Measurements from ENCODE around the gene TCEANC.
"Not testable (repeated sequence)": the region's sequence is repeated elsewhere in the genome, so short reads cannot be mapped to it uniquely, and the experiment has no call there.

Gene TCEANC

DNA sequence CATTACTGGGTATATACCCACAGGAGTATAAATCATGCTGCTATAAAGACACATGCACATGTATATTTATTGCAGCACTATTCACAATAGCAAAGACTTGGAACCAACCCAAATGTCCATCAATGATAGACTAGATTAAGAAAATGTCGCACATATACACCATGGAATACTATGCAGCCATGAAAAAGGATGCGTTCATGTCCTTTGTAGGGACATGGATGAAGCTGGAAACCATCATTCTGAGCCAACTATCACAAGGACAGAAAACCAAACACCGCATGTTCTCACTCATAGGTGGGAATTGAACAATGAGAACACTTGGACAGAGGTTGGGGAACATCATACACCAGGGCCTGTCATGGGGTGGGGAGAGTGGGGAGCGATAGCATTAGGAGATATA lies 26.8 kb downstream of the TCEANC start:
- not testable (repeated sequence) for H3K4me1 ChIP-seq (ENCODE audit: control insufficient read depth in 1 of 2, insufficient read depth in 2 of 2, low read length in 2 of 2); H3K27ac ChIP-seq (ENCODE audit: low read length); H3K36me3 ChIP-seq (ENCODE audit: control insufficient read depth in 1 of 2, insufficient read depth in 2 of 2, low read length in 2 of 2); H3K4me3 ChIP-seq (ENCODE audit: low read depth in 1 of 2, low read length in 2 of 2); H3K9me3 ChIP-seq (ENCODE audit: control insufficient read depth in 1 of 2, low read length in 2 of 2); H3K27me3 ChIP-seq (ENCODE audit: low read depth, low read length)

DNA sequence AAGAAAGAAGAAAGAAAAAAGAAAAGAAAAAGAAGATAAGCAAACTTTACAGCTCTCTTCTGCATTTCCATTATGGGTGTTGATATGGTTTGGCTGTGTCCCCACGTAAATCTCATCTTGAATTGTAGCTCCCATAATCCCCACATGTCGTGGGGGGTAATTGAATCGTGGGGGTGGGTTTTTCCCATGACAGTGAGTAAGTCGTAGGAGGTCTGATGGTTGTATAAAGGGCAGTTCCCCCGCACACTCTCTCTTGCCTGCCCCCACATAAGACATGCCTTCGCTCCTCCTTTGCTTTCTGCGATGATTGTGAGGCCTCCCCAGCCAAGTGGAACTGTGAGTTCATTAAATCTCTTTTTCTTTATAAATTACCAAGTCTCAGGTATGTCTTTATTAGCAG lies 28.7 kb downstream of the TCEANC start:
- no peak overlapping the region for H3K27ac ChIP-seq (ENCODE audit: low read length)

GRCh38 chrX:13684361-13684760 lies 31.4 kb downstream of the TCEANC start:
- Histone ChIP-seq H3K27me3 (ENCODE audit: low read depth, low read length) (no peaks in the 10 kb centered on the region), H3K4me3 (ENCODE audit: low read depth in 1 of 2, low read length in 2 of 2) (no peak overlapping the region), H3K27ac (ENCODE audit: low read length) (no peak overlapping the region), H3K9me3 (ENCODE audit: control insufficient read depth in 1 of 2, low read length in 2 of 2) (no peaks in the 10 kb centered on the region), H3K4me1 (ENCODE audit: control insufficient read depth in 1 of 2, insufficient read depth in 2 of 2, low read length in 2 of 2) (peaks cover 0 to 3% of the 10 kb centered on the region in 2 donors), H3K36me3 (ENCODE audit: control insufficient read depth in 1 of 2, insufficient read depth in 2 of 2, low read length in 2 of 2) (no peaks in the 10 kb centered on the region)

More for the DNA sequence above, 28.7 kb downstream of the TCEANC start:
- H3K36me3 ChIP-seq (ENCODE audit: control insufficient read depth in 1 of 2, insufficient read depth in 2 of 2, low read length in 2 of 2) = no peaks in the 10 kb centered on the region
- H3K4me1 ChIP-seq (ENCODE audit: control insufficient read depth in 1 of 2, insufficient read depth in 2 of 2, low read length in 2 of 2) = no peaks in the 10 kb centered on the region
- no peaks in the 10 kb centered on the region for H3K9me3 ChIP-seq (ENCODE audit: control insufficient read depth in 1 of 2, low read length in 2 of 2)
- no peaks in the 10 kb centered on the region for H3K27me3 ChIP-seq (ENCODE audit: low read depth, low read length)
- no peak overlapping the region for H3K4me3 ChIP-seq (ENCODE audit: low read depth in 1 of 2, low read length in 2 of 2)

DNA sequence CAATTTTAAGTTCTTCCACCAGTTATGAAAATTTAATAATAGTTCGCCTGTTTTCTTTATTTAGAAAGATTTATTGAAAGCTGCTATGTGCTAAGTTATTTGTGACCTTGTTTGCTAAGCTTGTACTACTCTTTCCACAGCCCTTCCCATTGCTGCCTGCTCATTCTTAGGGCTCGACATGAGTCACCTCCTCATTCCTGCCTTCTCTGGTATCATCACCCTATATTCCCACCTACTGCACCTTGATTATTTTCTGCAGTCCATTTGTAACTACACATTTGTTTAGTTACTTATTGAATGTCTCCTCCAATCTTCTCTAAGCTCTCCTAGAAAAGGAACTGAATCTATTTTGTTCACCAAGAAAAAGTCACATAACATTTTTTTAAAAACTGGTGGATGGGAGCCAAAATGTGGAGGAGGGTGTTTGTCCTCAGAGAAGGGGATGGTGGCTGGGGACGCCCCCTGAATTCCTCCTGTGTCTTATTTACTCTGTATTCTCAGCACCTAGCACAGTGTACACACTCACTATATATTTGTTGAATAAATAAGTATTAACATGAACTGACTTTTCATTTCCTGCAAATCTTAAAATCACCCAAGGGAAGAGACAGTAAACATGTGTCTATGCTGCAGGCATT lies 32.3 kb downstream of the TCEANC start:
- H3K27me3 ChIP-seq (ENCODE audit: low read depth, low read length) = no peaks in the 10 kb centered on the region
- peaks cover 0 to 3% of the 10 kb centered on the region in 2 donors for H3K4me1 ChIP-seq (ENCODE audit: control insufficient read depth in 1 of 2, insufficient read depth in 2 of 2, low read length in 2 of 2)
- no peak overlapping the region for H3K27ac ChIP-seq (ENCODE audit: low read length)
- H3K9me3 ChIP-seq (ENCODE audit: control insufficient read depth in 1 of 2, low read length in 2 of 2) = no peaks in the 10 kb centered on the region
- no peaks in the 10 kb centered on the region for H3K36me3 ChIP-seq (ENCODE audit: control insufficient read depth in 1 of 2, insufficient read depth in 2 of 2, low read length in 2 of 2)
- no peak overlapping the region for H3K4me3 ChIP-seq (ENCODE audit: low read depth in 1 of 2, low read length in 2 of 2)

DNA sequence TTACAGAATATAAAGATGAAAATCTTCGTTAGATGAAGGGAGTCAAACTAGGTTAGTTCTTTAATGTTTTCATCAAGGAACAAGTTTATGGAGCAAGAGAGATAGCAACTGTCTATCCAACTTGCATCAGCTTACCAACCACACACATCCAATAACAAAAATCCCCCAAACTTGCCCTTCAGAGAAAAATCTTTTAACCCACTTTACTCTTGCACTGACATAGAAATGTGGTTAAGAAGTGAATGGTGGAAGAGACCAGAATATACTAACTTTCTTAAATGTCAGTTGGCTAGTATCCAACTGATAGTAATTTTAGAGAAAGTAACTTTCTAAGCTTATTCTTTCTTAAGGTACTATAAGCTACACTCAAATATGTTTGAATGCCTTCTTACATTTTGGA lies 34.3 kb downstream of the TCEANC start:
- H3K27me3 ChIP-seq (ENCODE audit: low read depth, low read length) = no peaks in the 10 kb centered on the region
- H3K4me1 ChIP-seq (ENCODE audit: control insufficient read depth in 1 of 2, insufficient read depth in 2 of 2, low read length in 2 of 2) = peaks cover 0 to 10% of the 10 kb centered on the region in 2 donors
- no peaks in the 10 kb centered on the region for H3K36me3 ChIP-seq (ENCODE audit: control insufficient read depth in 1 of 2, insufficient read depth in 2 of 2, low read length in 2 of 2)
- no peak overlapping the region for H3K27ac ChIP-seq (ENCODE audit: low read length)
- H3K9me3 ChIP-seq (ENCODE audit: control insufficient read depth in 1 of 2, low read length in 2 of 2) = no peaks in the 10 kb centered on the region
- H3K4me3 ChIP-seq (ENCODE audit: low read depth in 1 of 2, low read length in 2 of 2) = no peak overlapping the region

DNA sequence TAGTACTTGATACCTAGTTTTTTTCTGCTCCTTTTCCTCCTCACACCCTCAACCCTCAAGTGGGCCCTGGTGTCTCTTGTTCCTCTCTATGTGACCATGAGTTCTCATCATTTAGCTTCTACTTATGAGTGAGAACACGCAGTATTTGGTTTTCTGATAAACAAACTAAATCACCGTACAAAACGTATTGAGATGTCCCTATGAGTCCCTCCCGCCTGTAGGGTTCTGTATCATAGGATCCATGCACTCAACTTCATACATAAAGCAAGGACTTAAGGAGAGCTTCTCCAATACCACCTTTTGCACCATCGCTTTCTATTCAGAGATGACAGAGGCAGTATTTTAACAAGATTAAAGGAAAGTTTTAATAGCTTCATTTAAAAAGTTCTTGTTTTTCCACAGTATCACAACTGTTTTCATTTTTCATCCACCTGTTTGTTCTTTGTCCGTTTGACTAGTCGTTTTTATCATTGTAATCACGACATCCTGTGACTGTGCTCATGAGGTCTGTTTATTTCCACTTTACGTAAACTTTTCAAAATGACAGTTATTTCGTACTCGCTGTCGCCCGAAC lies 35.5 kb downstream of the TCEANC start:
- H3K27ac ChIP-seq (ENCODE audit: low read length) = peak overlapping the region; percentile 96
- no peaks in the 10 kb centered on the region for H3K27me3 ChIP-seq (ENCODE audit: low read depth, low read length)
- H3K4me1 ChIP-seq (ENCODE audit: control insufficient read depth in 1 of 2, insufficient read depth in 2 of 2, low read length in 2 of 2) = peaks cover 0 to 21% of the 10 kb centered on the region in 2 donors
- H3K36me3 ChIP-seq (ENCODE audit: control insufficient read depth in 1 of 2, insufficient read depth in 2 of 2, low read length in 2 of 2) = no peaks in the 10 kb centered on the region
- H3K4me3 ChIP-seq (ENCODE audit: low read depth in 1 of 2, low read length in 2 of 2) = peak overlapping the region; percentile 60 to 62
- no peaks in the 10 kb centered on the region for H3K9me3 ChIP-seq (ENCODE audit: control insufficient read depth in 1 of 2, low read length in 2 of 2)

- Histone ChIP-seq H3K27ac (ENCODE audit: low read length) (peak within 1 kb of the TSS; percentile 96), H3K9me3 (ENCODE audit: control insufficient read depth in 1 of 2, low read length in 2 of 2) (no peaks in the 10 kb centered on the region), H3K36me3 (ENCODE audit: control insufficient read depth in 1 of 2, insufficient read depth in 2 of 2, low read length in 2 of 2) (no peaks in the 10 kb centered on the region), H3K27me3 (ENCODE audit: low read depth, low read length) (no peaks in the 10 kb centered on the region), H3K4me1 (ENCODE audit: control insufficient read depth in 1 of 2, insufficient read depth in 2 of 2, low read length in 2 of 2) (peaks cover 2 to 22% of the 10 kb centered on the region in 2 donors), H3K4me3 (ENCODE audit: low read depth in 1 of 2, low read length in 2 of 2) (peak within 1 kb of the TSS; percentile 60 to 91)
Observed at GRCh38 chrX:13688958-13689740, 36.2 kb downstream of the TCEANC start, which contains the start of gene RAB9A. RAB9A (plus strand) TSS chrX:13689128; CDS start chrX:13708747, 19,619 bp downstream.

- no peaks in the 10 kb centered on the region for H3K9me3 ChIP-seq (ENCODE audit: control insufficient read depth in 1 of 2, low read length in 2 of 2)
- H3K36me3 ChIP-seq (ENCODE audit: control insufficient read depth in 1 of 2, insufficient read depth in 2 of 2, low read length in 2 of 2) = no peaks in the 10 kb centered on the region
- H3K27ac ChIP-seq (ENCODE audit: low read length) = peak overlapping the region; percentile 96
- H3K4me3 ChIP-seq (ENCODE audit: low read depth in 1 of 2, low read length in 2 of 2) = peak overlapping the region; percentile 60 to 91
- H3K27me3 ChIP-seq (ENCODE audit: low read depth, low read length) = no peaks in the 10 kb centered on the region
- peaks cover 5 to 29% of the 10 kb centered on the region in 2 donors for H3K4me1 ChIP-seq (ENCODE audit: control insufficient read depth in 1 of 2, insufficient read depth in 2 of 2, low read length in 2 of 2)
Observed at GRCh38 chrX:13689741-13690211, 36.8 kb downstream of the TCEANC start.

DNA sequence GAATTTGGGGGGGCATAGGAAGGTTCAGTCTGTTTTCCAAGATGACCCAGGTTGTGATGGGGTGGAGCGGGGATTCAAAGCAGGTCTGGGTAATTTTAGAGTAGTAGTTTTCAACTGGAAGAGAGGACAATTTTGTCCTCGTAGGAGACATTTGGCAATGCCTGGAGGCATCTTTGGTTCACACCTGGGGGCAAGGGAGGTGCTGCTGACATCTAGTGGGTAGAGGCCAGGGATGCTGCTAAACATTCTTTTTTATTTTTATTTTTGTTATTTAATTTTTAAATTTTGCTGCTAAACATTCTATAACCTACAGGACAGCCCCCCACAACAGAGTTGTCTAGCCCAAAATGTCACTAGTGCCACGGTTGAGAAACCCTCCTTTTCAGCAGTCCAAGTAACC lies 37.9 kb downstream of the TCEANC start:
- Histone ChIP-seq H3K4me3 (ENCODE audit: low read depth in 1 of 2, low read length in 2 of 2) (peak overlapping the region; percentile 60 to 91), H3K4me1 (ENCODE audit: control insufficient read depth in 1 of 2, insufficient read depth in 2 of 2, low read length in 2 of 2) (peaks cover 5 to 29% of the 10 kb centered on the region in 2 donors), H3K36me3 (ENCODE audit: control insufficient read depth in 1 of 2, insufficient read depth in 2 of 2, low read length in 2 of 2) (no peaks in the 10 kb centered on the region), H3K9me3 (ENCODE audit: control insufficient read depth in 1 of 2, low read length in 2 of 2) (no peaks in the 10 kb centered on the region), H3K27me3 (ENCODE audit: low read depth, low read length) (no peaks in the 10 kb centered on the region), H3K27ac (ENCODE audit: low read length) (peak overlapping the region; percentile 96)

DNA sequence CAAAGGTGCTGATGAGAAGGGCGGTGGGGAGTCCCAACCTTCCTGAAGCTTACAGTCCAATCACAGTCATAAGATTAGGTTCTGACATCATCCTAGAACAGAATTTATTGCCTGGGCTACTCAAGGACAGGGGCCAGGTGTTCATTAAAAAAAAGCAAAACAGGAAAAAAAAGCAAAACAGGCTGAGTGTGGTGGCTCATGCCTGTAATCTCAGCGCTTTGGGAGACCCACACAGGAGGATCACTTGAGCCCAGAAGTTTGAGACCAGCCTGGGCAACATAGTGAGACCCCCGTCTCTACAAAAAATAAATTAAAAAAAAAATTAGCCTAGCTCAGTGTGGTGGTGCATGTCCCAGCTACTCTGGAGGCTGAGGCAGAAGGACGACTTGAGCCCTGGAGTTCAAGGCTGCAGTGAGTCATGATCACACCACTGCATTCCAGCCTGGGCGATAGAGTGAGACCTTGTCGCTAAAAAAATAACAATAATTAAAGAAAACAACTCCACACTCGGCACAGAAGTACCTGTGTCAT lies 39.0 kb downstream of the TCEANC start:
- H3K36me3 ChIP-seq (ENCODE audit: control insufficient read depth in 1 of 2, insufficient read depth in 2 of 2, low read length in 2 of 2) = no peaks in the 10 kb centered on the region
- peaks cover 5 to 29% of the 10 kb centered on the region in 2 donors for H3K4me1 ChIP-seq (ENCODE audit: control insufficient read depth in 1 of 2, insufficient read depth in 2 of 2, low read length in 2 of 2)
- H3K4me3 ChIP-seq (ENCODE audit: low read depth in 1 of 2, low read length in 2 of 2) = no peak overlapping the region
- no peak overlapping the region for H3K27ac ChIP-seq (ENCODE audit: low read length)
- H3K27me3 ChIP-seq (ENCODE audit: low read depth, low read length) = no peaks in the 10 kb centered on the region
- H3K9me3 ChIP-seq (ENCODE audit: control insufficient read depth in 1 of 2, low read length in 2 of 2) = no peaks in the 10 kb centered on the region

DNA sequence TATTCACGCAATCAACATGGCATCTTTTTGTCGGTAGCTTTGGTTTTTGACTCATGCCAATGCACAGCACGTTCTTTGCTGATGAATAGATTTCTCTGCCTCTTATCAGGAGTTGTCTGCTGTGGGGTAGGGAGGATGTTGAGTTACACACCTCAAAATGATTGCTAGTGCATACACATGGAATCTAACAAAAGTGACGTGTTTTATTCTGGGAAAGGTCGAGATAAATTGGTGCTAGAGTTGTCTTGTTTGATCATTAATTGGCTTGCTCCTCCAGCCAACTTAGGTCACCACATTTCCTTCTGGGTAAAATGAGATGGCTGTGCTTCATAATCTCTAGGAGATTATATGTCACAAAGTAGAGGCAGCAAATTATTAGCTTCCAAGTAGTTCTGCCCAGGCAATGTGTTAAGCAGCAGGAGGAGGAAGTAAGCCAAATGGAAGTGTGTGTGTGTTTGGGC lies 39.9 kb downstream of the TCEANC start:
- no peaks in the 10 kb centered on the region for H3K9me3 ChIP-seq (ENCODE audit: control insufficient read depth in 1 of 2, low read length in 2 of 2)
- no peaks in the 10 kb centered on the region for H3K36me3 ChIP-seq (ENCODE audit: control insufficient read depth in 1 of 2, insufficient read depth in 2 of 2, low read length in 2 of 2)
- H3K4me3 ChIP-seq (ENCODE audit: low read depth in 1 of 2, low read length in 2 of 2) = no peak overlapping the region
- no peak overlapping the region for H3K27ac ChIP-seq (ENCODE audit: low read length)
- peaks cover 5 to 37% of the 10 kb centered on the region in 2 donors for H3K4me1 ChIP-seq (ENCODE audit: control insufficient read depth in 1 of 2, insufficient read depth in 2 of 2, low read length in 2 of 2)
- no peaks in the 10 kb centered on the region for H3K27me3 ChIP-seq (ENCODE audit: low read depth, low read length)
